Esophagus muscularis mucosa (tissue), 3 donors: ENCODE data around the gene CEP57.

ENCODE experiments used
- CTCF ChIP-seq, 3 experiments: fragments of 200-600 bp in 2 of 3; fragments of 450-650 bp in 1 of 3; sonication (generic) in 2 of 3; IDR thresholded peaks; one replicate each; pipeline ENCODE4 v1.5.1; 2017 to 2019; ENCODE audit warnings: antibody characterized with exemption in 3 of 3, mild to moderate bottlenecking in 2 of 3, moderate library complexity in 1 of 3
- POLR2A ChIP-seq: fragments of 450-650 bp; IDR thresholded peaks from one replicate; pipeline ENCODE4 v1.6.1; 2017; ENCODE audit warnings: antibody characterized with exemption, moderate library complexity, mild to moderate bottlenecking, low read depth

- TF ChIP-seq POLR2A (no peak), CTCF (IDR thresholded peaks at IDR 0.05) (peak; percentile 51 to 65 (median 58))
These were observed 59.0 kb downstream of the CEP57 start for GRCh38 chr11:95849087-95849825.
